Measurements from ENCODE around the gene CLDN5. TPM values are rescaled to one million over a fixed set of nuclear protein-coding genes. Genes with fewer than 3 reads are reported as not detected.

CLDN5 gene
- total RNA-seq, 1 experiment from 2014 or later = 0.44 TPM

DNA sequence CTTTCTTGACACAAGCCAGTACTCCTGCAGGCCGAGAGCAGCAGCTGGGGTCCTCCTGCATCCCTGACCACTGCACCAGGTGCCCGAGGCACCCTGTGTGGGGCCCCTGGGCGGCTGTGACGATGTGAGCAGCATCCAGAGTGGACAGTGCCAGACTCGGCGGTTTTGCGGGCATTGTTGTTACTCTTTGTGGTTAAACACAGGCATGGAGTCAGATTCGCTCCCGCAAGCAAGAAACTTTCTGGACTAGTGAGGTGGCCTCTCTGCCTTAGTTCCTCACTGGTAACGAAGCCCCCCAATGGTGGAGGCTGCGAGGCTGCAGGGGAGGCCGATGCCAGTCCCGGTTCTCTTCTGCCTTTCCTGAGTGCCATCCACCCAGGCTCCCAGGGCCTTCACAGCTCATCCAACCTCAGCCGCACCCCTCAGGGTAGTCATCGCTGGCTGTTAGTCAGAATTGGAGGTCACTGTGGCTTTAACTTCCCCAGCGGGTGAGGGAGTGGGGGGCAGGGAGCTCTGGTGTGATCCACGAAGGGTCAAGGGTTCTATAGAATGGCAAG is 3.7 kb upstream of the CLDN5 start:
- TF ChIP-seq, protein P1, sequence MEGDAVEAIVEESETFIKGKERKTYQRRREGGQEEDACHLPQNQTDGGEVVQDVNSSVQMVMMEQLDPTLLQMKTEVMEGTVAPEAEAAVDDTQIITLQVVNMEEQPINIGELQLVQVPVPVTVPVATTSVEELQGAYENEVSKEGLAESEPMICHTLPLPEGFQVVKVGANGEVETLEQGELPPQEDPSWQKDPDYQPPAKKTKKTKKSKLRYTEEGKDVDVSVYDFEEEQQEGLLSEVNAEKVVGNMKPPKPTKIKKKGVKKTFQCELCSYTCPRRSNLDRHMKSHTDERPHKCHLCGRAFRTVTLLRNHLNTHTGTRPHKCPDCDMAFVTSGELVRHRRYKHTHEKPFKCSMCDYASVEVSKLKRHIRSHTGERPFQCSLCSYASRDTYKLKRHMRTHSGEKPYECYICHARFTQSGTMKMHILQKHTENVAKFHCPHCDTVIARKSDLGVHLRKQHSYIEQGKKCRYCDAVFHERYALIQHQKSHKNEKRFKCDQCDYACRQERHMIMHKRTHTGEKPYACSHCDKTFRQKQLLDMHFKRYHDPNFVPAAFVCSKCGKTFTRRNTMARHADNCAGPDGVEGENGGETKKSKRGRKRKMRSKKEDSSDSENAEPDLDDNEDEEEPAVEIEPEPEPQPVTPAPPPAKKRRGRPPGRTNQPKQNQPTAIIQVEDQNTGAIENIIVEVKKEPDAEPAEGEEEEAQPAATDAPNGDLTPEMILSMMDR (conservative IDR thresholded peaks at IDR 0.05) = no peak
- Histone ChIP-seq H3K27me3 (ENCODE audit: insufficient read depth, low read length) (peaks cover 2% of the 10 kb centered on the region; the same call in 1 of the 2 replicates), H2BK12ac (ENCODE audit: insufficient read length, low read depth, low read length) (no peak overlapping the region), H2AK5ac (ENCODE audit: insufficient read length, low read length) (no peak overlapping the region), H3K18ac (ENCODE audit: insufficient read length, low read depth, low read length) (no peak overlapping the region), H3K4me2 (ENCODE audit: insufficient read depth, insufficient read length, low read length) (no peak overlapping the region), H3K4me1 (ENCODE audit: insufficient read depth, low read length) (no peaks in the 10 kb centered on the region), H3K14ac (ENCODE audit: insufficient read depth, low read length) (no peak overlapping the region), H4K20me1 (ENCODE audit: control insufficient read depth, insufficient read depth, insufficient read length) (no peaks in the 10 kb centered on the region), H3T11ph (ENCODE audit: low read length) (no peak overlapping the region), H3K4ac (ENCODE audit: low read depth, low read length) (no peak overlapping the region), H3K23ac (ENCODE audit: insufficient read length, low read depth, low read length) (no peak overlapping the region), H3K27ac (ENCODE audit: insufficient read length, low read depth, low read length) (no peak overlapping the region), H3K79me1 (ENCODE audit: insufficient read depth, low read depth, low read length, poor library complexity, severe bottlenecking) (no peaks in the 10 kb centered on the region), H3K9me3 (ENCODE audit: control insufficient read depth, low read depth, low read length) (no peaks in the 10 kb centered on the region), H2BK15ac (ENCODE audit: low read depth, low read length) (no peak overlapping the region), H2BK120ac (ENCODE audit: low read depth, low read length, poor library complexity, severe bottlenecking) (no peak overlapping the region), H3K56ac (ENCODE audit: insufficient read length, low read depth, low read length) (no peak overlapping the region), H2BK20ac (ENCODE audit: low read depth, low read length, poor library complexity, severe bottlenecking) (no peak overlapping the region), H3K9ac (ENCODE audit: extremely low read depth, insufficient read length, low read length) (no peak overlapping the region), H2BK5ac (ENCODE audit: insufficient read length, low read length) (no peak overlapping the region), H4K8ac (replicated peaks; ENCODE audit: insufficient read length, low read depth, low read length) (no peak overlapping the region), H4K5ac (ENCODE audit: insufficient read length, low read depth, low read length) (no peak overlapping the region), H2AFZ (ENCODE audit: low read length) (no peak overlapping the region), H3K79me2 (ENCODE audit: insufficient read depth, low read length) (no peaks in the 10 kb centered on the region), H4K91ac (ENCODE audit: insufficient read length, low read depth, low read length) (no peak overlapping the region), H3K23me2 (ENCODE audit: insufficient read length, low read depth, low read length, poor library complexity, severe bottlenecking) (peaks cover 11% of the 10 kb centered on the region)
- Mint-ChIP-seq H3K27me3 (ENCODE audit: low read depth) (peaks cover 57% of the 10 kb centered on the region), H3K4me3 (no peak overlapping the region), H3K36me3 (ENCODE audit: insufficient read depth in 1 of 3, low read depth in 3 of 3) (no peaks in the 10 kb centered on the region), H3K9me3 (no peaks in the 10 kb centered on the region), H3K4me1 (peaks cover 5 to 10% of the 10 kb centered on the region in 2 experiments; a peak in 3 of 4 replicates), H3K27ac (no peak overlapping the region)
- no peak for DNase-seq
- no CpG with 5 or more reads among the region's 17 CpGs for WGBS (ENCODE audit: extremely low coverage, insufficient read length, low lambda C conversion rate)

All from H9 (cell line).